Ishikawa (cell line): Measurements from ENCODE around the gene C6orf141.

Experiments
- CEBPB ChIP-seq: IDR thresholded peaks from 2 replicates; pipeline ENCODE4 v1.6.1; 2012
- CREB1 ChIP-seq: IDR thresholded peaks from 2 replicates; pipeline ENCODE4 v1.6.1; 2012; ENCODE audit warnings: low read depth
- EGR1 ChIP-seq: IDR thresholded peaks from 2 replicates; pipeline ENCODE4 v1.6.1; 2012
- EP300 ChIP-seq: IDR thresholded peaks from 2 replicates; pipeline ENCODE4 v1.6.1; 2012; ENCODE audit warnings: borderline replicate concordance
- FOXM1 ChIP-seq: IDR thresholded peaks from 2 replicates; pipeline ENCODE4 v1.6.1; 2012; ENCODE audit warnings: low read depth, borderline replicate concordance
- NFIC ChIP-seq: IDR thresholded peaks from 2 replicates; pipeline ENCODE4 v1.6.1; 2012
- RAD21 ChIP-seq: IDR thresholded peaks from 2 replicates; pipeline ENCODE4 v1.6.1; 2012; ENCODE audit warnings: low read depth
- TAF1 ChIP-seq: IDR thresholded peaks from 2 replicates; pipeline ENCODE4 v1.6.1; 2012; ENCODE audit warnings: low read depth, mild to moderate bottlenecking
- TCF12 ChIP-seq: IDR thresholded peaks from 2 replicates; pipeline ENCODE4 v1.6.1; 2012; ENCODE audit warnings: low read depth
- TEAD4 ChIP-seq: IDR thresholded peaks from 2 replicates; pipeline ENCODE4 v1.6.1; 2012
- YY1 ChIP-seq: IDR thresholded peaks from 2 replicates; pipeline ENCODE4 v1.6.1; 2012; ENCODE audit warnings: low read depth
- ZBTB7A ChIP-seq: IDR thresholded peaks from 2 replicates; pipeline ENCODE4 v1.6.1; 2012; ENCODE audit warnings: low read depth
- TF ChIP-seq, protein P1 (sequence below): IDR thresholded peaks from 2 replicates; pipeline ENCODE4 v1.6.1; 2012
- TF ChIP-seq, protein P2 (sequence below): IDR thresholded peaks from 2 replicates; pipeline ENCODE4 v1.6.1; 2012; ENCODE audit warnings: low read depth, mild to moderate bottlenecking
- TF ChIP-seq, protein P3 (sequence below): IDR thresholded peaks from 2 replicates; pipeline ENCODE4 v1.6.1; 2012

The C6orf141 gene

DNA sequence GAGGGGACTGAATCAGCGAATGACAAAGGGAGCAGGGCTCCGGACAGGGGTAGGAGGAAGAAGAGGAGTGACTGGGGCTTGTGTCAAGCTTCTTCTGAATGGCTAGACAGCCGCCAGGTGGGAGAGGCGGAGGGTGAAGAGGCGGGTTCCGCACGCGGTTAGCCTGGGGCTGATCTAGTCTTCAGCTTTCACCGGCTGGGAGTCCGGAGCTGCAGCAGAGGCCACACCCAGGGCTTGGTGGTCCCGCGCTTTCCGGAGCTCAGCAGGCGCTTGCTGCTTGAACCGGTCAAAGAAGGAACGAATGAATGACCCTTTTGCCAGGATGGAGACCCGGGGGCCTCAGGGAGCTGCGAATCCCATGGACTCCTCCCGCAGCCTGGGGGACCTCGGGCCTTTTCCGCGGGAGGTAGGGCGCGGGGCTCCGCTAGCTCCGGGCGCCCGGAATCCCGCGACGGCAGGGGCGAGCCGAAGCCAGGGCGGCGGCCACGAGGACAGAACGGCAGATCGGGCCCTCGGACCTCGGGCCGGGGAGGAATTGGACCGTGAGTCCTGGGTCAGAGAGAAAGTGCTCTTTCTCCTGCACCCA is at the start of gene C6orf141:
TSS of gene C6orf141 (plus strand) at position 177 of the 586 bp plus-strand sequence. CDS start at position 302, 125 bp downstream.
- TF ChIP-seq, protein P1, sequence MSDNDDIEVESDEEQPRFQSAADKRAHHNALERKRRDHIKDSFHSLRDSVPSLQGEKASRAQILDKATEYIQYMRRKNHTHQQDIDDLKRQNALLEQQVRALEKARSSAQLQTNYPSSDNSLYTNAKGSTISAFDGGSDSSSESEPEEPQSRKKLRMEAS, result peak; percentile 34; the same call in 1 of the 2 replicates
- no peak for TF ChIP-seq ZBTB7A

GRCh38 chr6:49504666-49505065 is 45.8 kb upstream of the C6orf141 start:
- TF ChIP-seq CEBPB, result no peak
- TF ChIP-seq, protein P1, result no peak

- TF ChIP-seq TEAD4 (no peak), TCF12 (no peak), TAF1 (no peak), NFIC (no peak), EP300 (no peak), CEBPB (no peak), CREB1 (no peak), YY1 (no peak), RAD21 (no peak), EGR1 (no peak), FOXM1 (no peak), ZBTB7A (no peak)
- TF ChIP-seq, protein P2, sequence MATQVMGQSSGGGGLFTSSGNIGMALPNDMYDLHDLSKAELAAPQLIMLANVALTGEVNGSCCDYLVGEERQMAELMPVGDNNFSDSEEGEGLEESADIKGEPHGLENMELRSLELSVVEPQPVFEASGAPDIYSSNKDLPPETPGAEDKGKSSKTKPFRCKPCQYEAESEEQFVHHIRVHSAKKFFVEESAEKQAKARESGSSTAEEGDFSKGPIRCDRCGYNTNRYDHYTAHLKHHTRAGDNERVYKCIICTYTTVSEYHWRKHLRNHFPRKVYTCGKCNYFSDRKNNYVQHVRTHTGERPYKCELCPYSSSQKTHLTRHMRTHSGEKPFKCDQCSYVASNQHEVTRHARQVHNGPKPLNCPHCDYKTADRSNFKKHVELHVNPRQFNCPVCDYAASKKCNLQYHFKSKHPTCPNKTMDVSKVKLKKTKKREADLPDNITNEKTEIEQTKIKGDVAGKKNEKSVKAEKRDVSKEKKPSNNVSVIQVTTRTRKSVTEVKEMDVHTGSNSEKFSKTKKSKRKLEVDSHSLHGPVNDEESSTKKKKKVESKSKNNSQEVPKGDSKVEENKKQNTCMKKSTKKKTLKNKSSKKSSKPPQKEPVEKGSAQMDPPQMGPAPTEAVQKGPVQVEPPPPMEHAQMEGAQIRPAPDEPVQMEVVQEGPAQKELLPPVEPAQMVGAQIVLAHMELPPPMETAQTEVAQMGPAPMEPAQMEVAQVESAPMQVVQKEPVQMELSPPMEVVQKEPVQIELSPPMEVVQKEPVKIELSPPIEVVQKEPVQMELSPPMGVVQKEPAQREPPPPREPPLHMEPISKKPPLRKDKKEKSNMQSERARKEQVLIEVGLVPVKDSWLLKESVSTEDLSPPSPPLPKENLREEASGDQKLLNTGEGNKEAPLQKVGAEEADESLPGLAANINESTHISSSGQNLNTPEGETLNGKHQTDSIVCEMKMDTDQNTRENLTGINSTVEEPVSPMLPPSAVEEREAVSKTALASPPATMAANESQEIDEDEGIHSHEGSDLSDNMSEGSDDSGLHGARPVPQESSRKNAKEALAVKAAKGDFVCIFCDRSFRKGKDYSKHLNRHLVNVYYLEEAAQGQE, result no peak
- TF ChIP-seq, protein P3, sequence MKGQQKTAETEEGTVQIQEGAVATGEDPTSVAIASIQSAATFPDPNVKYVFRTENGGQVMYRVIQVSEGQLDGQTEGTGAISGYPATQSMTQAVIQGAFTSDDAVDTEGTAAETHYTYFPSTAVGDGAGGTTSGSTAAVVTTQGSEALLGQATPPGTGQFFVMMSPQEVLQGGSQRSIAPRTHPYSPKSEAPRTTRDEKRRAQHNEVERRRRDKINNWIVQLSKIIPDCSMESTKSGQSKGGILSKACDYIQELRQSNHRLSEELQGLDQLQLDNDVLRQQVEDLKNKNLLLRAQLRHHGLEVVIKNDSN, result no peak
- TF ChIP-seq, protein P1, result no peak
Measured at GRCh38 chr6:49506569-49507111, 43.8 kb upstream of the C6orf141 start.

GRCh38 chr6:49509342-49509741 is 41.1 kb upstream of the C6orf141 start:
- TF ChIP-seq TCF12, result no peak
- TF ChIP-seq, protein P1, result no peak

GRCh38 chr6:49513153-49513989 is 37.1 kb upstream of the C6orf141 start:
- TF ChIP-seq TAF1 (no peak), CREB1 (no peak)

- no peak for TF ChIP-seq CEBPB
- no peak for TF ChIP-seq TEAD4
- no peak for TF ChIP-seq RAD21
- TF ChIP-seq EP300, result no peak
- TF ChIP-seq, protein P3, result no peak
- TF ChIP-seq YY1, result no peak
- TF ChIP-seq, protein P2, result no peak
- no peak for TF ChIP-seq ZBTB7A
- no peak for TF ChIP-seq EGR1
- TF ChIP-seq, protein P1, result no peak
- TF ChIP-seq NFIC, result no peak
- TF ChIP-seq TCF12, result no peak
- no peak for TF ChIP-seq TAF1
- no peak for TF ChIP-seq CREB1
- TF ChIP-seq FOXM1, result no peak
Measured at GRCh38 chr6:49514571-49515484, 35.6 kb upstream of the C6orf141 start.
